Peyer's patch (tissue), 4 donors: ENCODE results near the gene DNAJB13. TPM values are rescaled to one million over a fixed set of nuclear protein-coding genes. Genes with fewer than 3 reads are reported as not detected.

Experiments
- DNase-seq, 3 donors: peaks; one replicate each; pipeline ENCODE4 v3.0.0-alpha.2; 2017 to 2019
- H3K27ac ChIP-seq, 4 donors: fragments of 200-600 bp; sonication (generic); one replicate each; pipeline ENCODE4 v1.5.1; 2016 to 2019
- H3K27me3 ChIP-seq, 2 donors: fragments of 200-600 bp; sonication (generic); one replicate each; pipeline ENCODE4 v1.5.1; 2019
- H3K36me3 ChIP-seq, 3 donors: fragments of 200-600 bp; sonication (generic); one replicate each; pipeline ENCODE4 v1.5.1; 2016 to 2019
- H3K4me1 ChIP-seq, 4 donors: fragments of 200-600 bp; sonication (generic); one replicate each; pipeline ENCODE4 v1.5.1; 2016 to 2019
- H3K4me3 ChIP-seq, 4 donors: fragments of 200-600 bp; sonication (generic); 1 replicate in 3 of 4; 2 replicates in 1 of 4; pipeline ENCODE4 v1.5.1; 2016 to 2019; ENCODE audit warnings: mild to moderate bottlenecking in 1 of 4
- H3K9me3 ChIP-seq, 4 donors: fragments of 200-600 bp; sonication (generic); one replicate each; pipeline ENCODE4 v1.5.1; 2016 to 2019; ENCODE audit warnings: mild to moderate bottlenecking in 1 of 4
- POLR2A ChIP-seq, 2 donors: fragments of 450-650 bp; IDR thresholded peaks; one replicate each; pipeline ENCODE4 v1.5.1; 2017; ENCODE audit warnings: antibody characterized with exemption in 2 of 2, mild to moderate bottlenecking in 2 of 2, moderate library complexity in 2 of 2
- total RNA-seq, 4 donors: library from RNA; depleted of rRNA; stranded (reverse); fragments of >200 nt; gene quantifications; one replicate each; pipeline ENCODE4 v1.1.0, GENCODE V29; 2016
- TF ChIP-seq, protein P1 (sequence below), 6 experiments: fragments of 450-650 bp in 4 of 6; fragments of 200-600 bp in 2 of 6; sonication (generic) in 1 of 6; IDR thresholded peaks; one replicate each; pipeline ENCODE4 v1.5.1; 2017 to 2019; ENCODE audit warnings: antibody characterized with exemption in 6 of 6, mild to moderate bottlenecking in 3 of 6, moderate library complexity in 1 of 6

The DNAJB13 gene
- total RNA-seq, 4 donors from 2014 or later = 0.54 to 4.4 TPM; not detected in 2

DNA sequence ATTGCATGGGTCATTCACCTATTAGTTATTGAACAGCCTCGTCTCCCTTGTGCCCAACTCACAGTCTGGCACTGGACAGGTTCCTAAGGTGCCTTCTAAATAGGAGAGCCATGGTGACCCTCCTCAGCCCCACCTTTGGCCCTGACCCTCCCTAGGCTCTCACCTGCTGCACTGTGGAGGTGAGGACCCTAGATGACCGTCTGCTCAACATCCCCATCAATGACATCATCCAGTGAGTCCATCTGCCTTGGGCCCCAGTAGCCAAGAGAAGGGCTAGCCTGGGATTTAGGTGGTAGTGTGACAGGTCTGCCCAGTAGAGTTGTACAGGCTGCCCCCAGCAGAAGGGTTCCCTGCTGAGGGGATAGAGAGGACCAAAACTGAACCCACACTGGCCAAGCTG is 18.3 kb downstream of the DNAJB13 start:
- Histone ChIP-seq H3K4me1 (peaks cover 0 to 12% (median 9%) of the 10 kb centered on the region in 4 donors), H3K36me3 (no peaks in the 10 kb centered on the region), H3K27me3 (no peaks in the 10 kb centered on the region), H3K27ac (no peak overlapping the region), H3K9me3 (no peaks in the 10 kb centered on the region), H3K4me3 (no peak overlapping the region)
- no peak for DNase-seq
- TF ChIP-seq POLR2A (IDR thresholded peaks at IDR 0.05) = no peak
- TF ChIP-seq, protein P1, sequence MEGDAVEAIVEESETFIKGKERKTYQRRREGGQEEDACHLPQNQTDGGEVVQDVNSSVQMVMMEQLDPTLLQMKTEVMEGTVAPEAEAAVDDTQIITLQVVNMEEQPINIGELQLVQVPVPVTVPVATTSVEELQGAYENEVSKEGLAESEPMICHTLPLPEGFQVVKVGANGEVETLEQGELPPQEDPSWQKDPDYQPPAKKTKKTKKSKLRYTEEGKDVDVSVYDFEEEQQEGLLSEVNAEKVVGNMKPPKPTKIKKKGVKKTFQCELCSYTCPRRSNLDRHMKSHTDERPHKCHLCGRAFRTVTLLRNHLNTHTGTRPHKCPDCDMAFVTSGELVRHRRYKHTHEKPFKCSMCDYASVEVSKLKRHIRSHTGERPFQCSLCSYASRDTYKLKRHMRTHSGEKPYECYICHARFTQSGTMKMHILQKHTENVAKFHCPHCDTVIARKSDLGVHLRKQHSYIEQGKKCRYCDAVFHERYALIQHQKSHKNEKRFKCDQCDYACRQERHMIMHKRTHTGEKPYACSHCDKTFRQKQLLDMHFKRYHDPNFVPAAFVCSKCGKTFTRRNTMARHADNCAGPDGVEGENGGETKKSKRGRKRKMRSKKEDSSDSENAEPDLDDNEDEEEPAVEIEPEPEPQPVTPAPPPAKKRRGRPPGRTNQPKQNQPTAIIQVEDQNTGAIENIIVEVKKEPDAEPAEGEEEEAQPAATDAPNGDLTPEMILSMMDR (IDR thresholded peaks at IDR 0.05) = no peak

DNA sequence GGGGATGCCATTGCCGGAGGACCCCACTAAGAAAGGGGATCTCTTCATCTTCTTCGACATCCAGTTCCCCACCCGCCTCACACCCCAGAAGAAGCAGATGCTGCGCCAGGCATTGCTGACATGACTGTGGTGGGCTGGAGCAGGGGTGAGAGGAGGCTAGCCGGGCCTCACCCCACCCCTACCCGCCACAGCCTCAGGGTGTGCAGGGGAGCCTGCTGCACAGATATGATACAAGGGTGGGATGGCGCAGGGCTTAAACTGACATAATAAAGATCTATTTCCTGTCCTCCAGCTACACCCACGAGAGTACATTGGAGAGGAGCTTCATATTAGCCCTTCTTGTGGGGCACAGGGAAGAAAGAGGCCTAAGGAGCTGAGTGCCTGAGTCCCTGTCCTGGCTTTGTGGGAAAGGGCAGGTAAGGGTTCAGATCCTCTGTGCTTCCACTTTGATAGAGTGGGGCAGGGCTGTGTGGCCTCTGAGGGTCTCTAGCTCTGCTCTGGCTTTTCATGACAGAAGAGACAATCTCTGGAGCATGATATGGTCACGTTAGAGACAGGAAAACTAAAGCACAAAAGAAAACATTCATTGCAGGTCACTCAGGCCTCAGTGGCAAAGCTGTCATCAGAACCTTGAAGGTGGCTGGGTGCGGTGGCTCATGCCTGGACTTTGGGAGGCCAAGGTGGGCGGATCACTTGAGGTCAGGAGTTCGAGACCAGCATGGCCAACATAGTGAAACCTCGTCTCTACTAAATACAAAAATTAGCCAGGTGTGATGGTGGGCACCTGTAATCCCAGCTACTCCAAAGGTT is 19.4 kb downstream of the DNAJB13 start:
- TF ChIP-seq POLR2A (IDR thresholded peaks at IDR 0.05) = no peak
- TF ChIP-seq, protein P1 (IDR thresholded peaks at IDR 0.05) = no peak
- Histone ChIP-seq H3K36me3 (peaks cover 0 to 4% (median 0%) of the 10 kb centered on the region in 3 donors), H3K9me3 (no peaks in the 10 kb centered on the region), H3K4me3 (no peak overlapping the region), H3K27ac (peak overlapping the region in 1 of 4 donors; percentile 35), H3K27me3 (no peaks in the 10 kb centered on the region), H3K4me1 (peaks cover 0 to 13% (median 11%) of the 10 kb centered on the region in 4 donors)
- DNase-seq = no peak

DNA sequence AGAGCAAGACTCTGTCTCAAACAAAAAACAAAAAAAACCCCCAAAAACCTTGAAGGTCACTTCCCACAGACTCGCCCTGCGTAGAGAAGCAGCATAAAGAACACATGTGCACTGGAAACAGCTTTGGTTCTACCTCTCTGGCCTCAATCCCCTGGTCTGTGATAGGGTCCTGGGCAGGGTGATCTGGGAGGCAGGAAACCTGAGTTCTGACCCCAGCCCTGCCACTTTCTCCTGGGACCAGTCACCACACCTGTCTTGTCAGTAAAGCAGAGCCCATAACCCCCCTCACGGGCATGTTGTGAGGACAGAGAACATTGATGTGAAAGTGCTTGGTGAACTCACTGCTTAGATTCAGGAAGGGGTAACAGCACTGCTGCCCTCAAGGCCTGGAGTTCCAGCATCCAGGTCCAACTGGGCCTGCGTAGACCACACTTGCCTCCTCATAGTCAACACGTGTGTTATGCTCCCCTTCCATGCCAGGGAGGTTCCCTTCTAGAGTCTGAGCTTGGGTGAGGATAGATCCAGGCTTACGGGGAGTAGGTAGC is 20.4 kb downstream of the DNAJB13 start:
- peaks cover 0 to 14% (median 0%) of the 10 kb centered on the region in 3 donors for H3K36me3 ChIP-seq
- no peaks in the 10 kb centered on the region for H3K27me3 ChIP-seq
- no peak for DNase-seq
- no peaks in the 10 kb centered on the region for H3K9me3 ChIP-seq
- no peak overlapping the region for H3K4me3 ChIP-seq
- peak overlapping the region in 1 of 4 donors; percentile 35 for H3K27ac ChIP-seq
- no peak for TF ChIP-seq POLR2A (IDR thresholded peaks at IDR 0.05)
- TF ChIP-seq, protein P1 (IDR thresholded peaks at IDR 0.05) = no peak
- H3K4me1 ChIP-seq = peaks cover 0 to 17% (median 11%) of the 10 kb centered on the region in 4 donors

DNA sequence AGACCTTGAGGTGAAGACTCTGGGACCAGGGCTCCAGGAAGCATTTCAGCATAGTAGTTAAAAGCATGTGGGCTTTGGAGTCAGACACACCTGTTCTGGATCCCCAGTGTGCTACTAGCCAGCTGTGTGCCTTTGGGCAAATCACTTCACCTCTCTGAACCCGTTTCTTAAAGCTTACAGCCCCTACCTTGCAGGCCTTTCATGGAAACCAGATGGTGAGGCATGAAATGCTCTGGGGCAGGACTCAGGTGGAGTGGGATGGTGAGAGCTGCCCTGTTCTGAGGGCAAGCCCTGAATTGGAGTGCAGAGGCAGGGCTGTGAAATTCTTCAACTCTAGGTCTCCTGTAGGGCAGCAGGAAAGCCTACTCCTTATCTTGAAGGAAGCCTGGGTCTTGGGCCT is 21.4 kb downstream of the DNAJB13 start:
- no peak for TF ChIP-seq POLR2A (IDR thresholded peaks at IDR 0.05)
- TF ChIP-seq, protein P1 (IDR thresholded peaks at IDR 0.05) = no peak
- H3K4me3 ChIP-seq = no peak overlapping the region
- DNase-seq = no peak
- H3K27me3 ChIP-seq = no peaks in the 10 kb centered on the region
- H3K9me3 ChIP-seq = no peaks in the 10 kb centered on the region
- H3K4me1 ChIP-seq = peaks cover 0 to 17% (median 11%) of the 10 kb centered on the region in 4 donors
- peak overlapping the region in 1 of 4 donors; percentile 68 for H3K27ac ChIP-seq
- peaks cover 0 to 24% (median 0%) of the 10 kb centered on the region in 3 donors for H3K36me3 ChIP-seq

DNA sequence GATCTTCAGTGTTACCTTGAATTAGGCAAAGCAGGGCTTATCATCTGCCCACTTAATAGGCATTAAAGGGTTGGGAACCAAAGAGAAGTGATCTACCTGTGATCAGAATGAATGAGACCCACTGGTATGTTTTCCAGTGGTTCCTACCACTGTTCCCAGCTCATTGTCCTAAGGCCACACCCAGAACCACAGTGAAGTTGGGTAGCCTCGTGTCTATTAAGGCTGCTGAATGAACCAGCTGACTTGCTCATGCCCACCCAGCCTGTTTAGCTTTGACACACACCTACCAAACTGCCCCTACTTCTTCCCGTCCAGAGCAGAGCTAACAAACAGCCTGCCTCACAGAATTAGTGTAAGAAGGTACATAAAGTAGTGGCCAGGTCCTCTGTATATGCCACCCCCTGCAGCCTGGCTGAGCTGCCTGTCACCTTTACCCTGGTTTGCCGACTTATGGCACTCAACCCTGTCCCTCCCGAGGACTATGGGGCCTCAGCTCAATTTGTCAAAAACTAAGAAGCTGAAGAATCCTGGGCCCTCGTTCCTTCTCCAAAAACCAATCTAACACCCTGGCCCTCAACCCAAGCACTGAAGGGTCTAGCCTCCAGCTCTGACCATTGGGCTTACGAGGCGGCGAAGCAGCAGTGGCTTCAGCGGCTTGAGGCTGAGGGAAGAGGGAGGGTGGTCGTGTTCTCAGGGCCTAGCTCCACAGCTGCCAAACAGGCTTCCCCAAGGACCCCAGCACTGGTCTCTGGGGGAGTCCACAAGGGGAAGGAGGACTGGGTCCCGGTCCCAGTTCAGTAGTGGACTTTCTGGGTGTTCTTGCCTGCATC is 22.0 kb downstream of the DNAJB13 start:
- peak overlapping the region in 3 of 4 donors; percentile 40 to 68 (median 64) for H3K27ac ChIP-seq
- no peaks in the 10 kb centered on the region for H3K9me3 ChIP-seq
- H3K27me3 ChIP-seq = no peaks in the 10 kb centered on the region
- H3K4me1 ChIP-seq = peaks cover 0 to 21% (median 12%) of the 10 kb centered on the region in 4 donors
- no peak overlapping the region for H3K4me3 ChIP-seq
- no peak for TF ChIP-seq POLR2A (IDR thresholded peaks at IDR 0.05)
- TF ChIP-seq, protein P1 (IDR thresholded peaks at IDR 0.05) = no peak
- H3K36me3 ChIP-seq = peaks cover 0 to 30% (median 0%) of the 10 kb centered on the region in 3 donors
- DNase-seq = no peak
